Sciatic nerve (tissue), 2 donors: ENCODE results near the gene SEMA7A. TPM values are rescaled to one million over a fixed set of nuclear protein-coding genes. Genes with fewer than 3 reads are reported as not detected.
A peak's percentile ranks its signal among the peaks of the same experiment; 100 is the strongest.
"Not testable (repeated sequence)": the region's sequence is repeated elsewhere in the genome, so short reads cannot be mapped to it uniquely, and the experiment has no call there.

Experiments
- ATAC-seq: fragments of 200-7000 bp; cut with Tn5 transposase; one replicate; pipeline ENCODE4 v1.9.1; 2020; ENCODE audit warnings: mild to moderate bottlenecking, moderate library complexity
- DNase-seq: peaks from one replicate; pipeline ENCODE4 v3.0.0-alpha.2; 2020; ENCODE audit warnings: low spot score
- intact Hi-C: fragments of 100-400 bp; cut with DNase I; formaldehyde crosslinking; loops from one replicate; pipeline ENCODE4 v1.14.2; 2022
- total RNA-seq: library from RNA; stranded (reverse); fragmentation: NEBNext Ultra II Directional; extraction: Animal tissue kit (Norgen Biotek cat#: 25700); gene quantifications from one replicate; pipeline ENCODE4 v1.2.1, GENCODE V29; 2021
- donor health status: DM: no; HTN: no; CAD: no.
- donor health status: DM: no; HTN: no; CAD: no.

SEMA7A gene, protein sequence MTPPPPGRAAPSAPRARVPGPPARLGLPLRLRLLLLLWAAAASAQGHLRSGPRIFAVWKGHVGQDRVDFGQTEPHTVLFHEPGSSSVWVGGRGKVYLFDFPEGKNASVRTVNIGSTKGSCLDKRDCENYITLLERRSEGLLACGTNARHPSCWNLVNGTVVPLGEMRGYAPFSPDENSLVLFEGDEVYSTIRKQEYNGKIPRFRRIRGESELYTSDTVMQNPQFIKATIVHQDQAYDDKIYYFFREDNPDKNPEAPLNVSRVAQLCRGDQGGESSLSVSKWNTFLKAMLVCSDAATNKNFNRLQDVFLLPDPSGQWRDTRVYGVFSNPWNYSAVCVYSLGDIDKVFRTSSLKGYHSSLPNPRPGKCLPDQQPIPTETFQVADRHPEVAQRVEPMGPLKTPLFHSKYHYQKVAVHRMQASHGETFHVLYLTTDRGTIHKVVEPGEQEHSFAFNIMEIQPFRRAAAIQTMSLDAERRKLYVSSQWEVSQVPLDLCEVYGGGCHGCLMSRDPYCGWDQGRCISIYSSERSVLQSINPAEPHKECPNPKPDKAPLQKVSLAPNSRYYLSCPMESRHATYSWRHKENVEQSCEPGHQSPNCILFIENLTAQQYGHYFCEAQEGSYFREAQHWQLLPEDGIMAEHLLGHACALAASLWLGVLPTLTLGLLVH
- total RNA-seq, result 30.9 TPM

DNA sequence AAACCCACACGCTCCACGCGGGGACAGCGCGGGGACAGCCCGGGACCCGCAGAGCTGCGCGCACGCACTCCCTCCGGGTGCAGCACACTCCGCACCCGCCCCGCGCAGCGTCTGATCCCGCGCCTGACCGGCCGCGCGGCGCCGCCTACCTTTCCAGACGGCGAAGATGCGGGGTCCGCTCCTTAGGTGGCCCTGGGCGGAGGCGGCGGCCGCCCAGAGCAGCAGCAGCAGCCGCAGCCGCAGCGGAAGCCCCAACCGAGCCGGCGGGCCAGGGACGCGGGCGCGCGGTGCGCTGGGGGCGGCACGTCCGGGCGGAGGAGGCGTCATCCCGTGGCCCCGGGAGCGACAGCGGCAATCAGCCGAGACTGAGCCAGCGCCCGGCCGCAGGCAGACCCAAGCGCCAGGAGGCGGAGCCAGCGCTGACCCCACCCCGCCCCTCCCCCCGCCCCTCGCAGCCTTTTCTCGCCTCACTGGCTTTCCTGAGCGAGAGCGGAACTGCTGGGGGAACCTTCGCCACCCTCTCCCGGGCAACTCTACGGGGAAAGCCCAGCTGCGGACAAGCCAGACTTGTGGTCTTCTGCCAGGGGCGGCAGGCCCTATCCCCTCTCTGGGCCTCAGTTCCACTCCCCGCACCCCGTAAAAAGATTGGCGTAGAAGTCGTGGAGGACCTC lies at the start of gene SEMA7A:
Gene SEMA7A, minus strand, starts transcription at position 367 of the 671 bp plus-strand sequence. Its CDS starts 40 bp downstream, at position 327.
- ATAC-seq (peak; percentile 90), DNase-seq (peak; percentile 91)
- intact Hi-C loops, result no loop called here

DNA sequence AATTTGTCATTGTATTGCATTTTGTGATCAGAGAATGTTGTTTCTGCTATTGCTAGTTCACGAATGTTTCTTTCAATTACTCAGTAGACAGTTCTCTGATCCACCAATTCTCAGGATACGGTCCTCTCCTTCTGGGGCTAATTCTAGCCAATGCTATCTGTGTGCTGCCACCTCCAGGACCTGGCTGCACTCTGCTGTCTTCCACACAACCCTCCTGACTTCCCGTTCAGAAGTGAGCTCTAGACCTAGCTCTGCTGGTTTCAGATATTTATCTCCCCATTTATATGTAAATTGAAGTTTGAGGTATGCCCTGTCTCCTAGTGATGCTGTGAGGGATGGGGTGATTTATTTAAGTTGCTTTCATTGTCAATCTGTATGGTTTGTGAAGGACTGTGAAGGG lies 48.9 kb upstream of the SEMA7A start:
- intact Hi-C loops, result no loop called here
- DNase-seq, result no peak
- ATAC-seq, result no peak

DNA sequence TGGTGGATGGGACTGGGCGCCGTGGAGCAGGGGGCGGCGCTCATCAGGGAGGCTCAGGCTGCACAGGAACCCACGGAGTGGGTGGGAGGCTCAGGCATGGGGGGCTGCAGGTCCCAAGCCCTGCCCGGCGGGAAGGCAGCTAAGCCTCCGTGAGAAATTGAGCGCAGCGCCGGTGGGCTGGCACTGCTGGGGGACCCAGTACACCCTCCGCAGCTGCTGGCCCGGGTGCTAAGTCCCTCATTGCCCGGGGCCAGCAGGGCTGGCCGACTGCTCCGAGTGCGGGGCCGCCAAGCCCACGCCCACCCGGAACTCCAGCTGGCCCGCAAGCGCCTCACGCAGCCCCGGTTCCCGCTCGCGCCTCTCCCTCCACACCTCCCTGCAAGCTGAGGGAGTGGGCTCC lies 46.6 kb upstream of the SEMA7A start:
- ATAC-seq, DNase-seq, intact Hi-C loops: not testable (repeated sequence)

DNA sequence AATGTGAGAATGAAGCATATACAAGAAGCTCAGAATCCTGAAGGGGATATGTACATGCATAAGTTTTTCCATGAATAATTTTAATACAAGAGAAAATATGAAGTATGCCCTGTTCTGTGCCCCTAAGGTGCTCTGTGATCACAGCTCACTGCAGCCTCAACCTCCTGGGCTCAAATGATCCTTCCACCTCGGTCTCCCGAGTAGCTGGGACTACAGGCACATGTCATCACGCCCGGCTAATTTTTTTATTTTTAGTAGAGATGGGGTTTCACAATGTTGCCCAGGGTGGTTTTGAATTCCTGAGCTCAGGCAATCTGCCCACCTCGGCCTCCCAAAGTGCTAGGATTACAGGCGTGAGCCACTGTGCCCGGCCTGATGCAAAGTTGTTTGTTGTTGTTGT lies 37.9 kb upstream of the SEMA7A start:
- intact Hi-C loops, DNase-seq, ATAC-seq: not testable (repeated sequence)

DNA sequence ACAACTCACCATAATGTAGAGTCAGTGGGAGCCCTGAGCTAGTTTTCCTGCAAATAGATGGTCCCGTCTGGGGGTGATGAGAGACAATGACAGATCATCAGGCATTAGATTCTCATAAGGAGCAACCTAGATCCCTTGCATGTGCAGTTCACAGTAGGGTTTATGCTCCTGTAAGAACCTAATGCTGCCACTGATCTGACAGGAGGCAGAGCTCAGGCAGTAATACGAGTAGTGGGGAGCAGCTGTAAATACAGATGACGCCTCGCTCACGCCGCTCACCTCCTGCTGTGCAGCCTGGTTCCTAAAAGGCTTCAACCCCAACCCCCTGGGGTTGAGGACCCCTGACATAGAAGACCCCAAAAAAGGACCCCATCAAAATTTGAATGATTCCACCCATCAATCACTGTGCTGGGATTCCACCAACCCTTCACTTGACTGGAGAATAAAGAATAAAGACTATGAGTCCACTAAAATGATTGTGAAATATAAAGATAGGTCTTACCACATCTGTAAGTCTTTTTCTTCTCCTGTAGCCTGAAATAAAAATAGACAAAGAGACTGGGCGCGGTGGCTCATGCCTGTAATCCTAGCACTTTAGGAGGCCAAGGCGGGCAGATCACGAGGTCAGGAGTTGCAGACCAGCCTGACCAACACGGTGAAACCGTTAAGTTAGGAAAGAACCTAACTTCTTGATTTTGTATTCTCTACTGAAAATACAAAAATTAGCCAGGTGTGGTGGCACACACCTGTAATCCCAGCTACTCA lies 37.1 kb upstream of the SEMA7A start:
- DNase-seq (no peak), ATAC-seq (no peak)
- intact Hi-C loops, result no loop called here

DNA sequence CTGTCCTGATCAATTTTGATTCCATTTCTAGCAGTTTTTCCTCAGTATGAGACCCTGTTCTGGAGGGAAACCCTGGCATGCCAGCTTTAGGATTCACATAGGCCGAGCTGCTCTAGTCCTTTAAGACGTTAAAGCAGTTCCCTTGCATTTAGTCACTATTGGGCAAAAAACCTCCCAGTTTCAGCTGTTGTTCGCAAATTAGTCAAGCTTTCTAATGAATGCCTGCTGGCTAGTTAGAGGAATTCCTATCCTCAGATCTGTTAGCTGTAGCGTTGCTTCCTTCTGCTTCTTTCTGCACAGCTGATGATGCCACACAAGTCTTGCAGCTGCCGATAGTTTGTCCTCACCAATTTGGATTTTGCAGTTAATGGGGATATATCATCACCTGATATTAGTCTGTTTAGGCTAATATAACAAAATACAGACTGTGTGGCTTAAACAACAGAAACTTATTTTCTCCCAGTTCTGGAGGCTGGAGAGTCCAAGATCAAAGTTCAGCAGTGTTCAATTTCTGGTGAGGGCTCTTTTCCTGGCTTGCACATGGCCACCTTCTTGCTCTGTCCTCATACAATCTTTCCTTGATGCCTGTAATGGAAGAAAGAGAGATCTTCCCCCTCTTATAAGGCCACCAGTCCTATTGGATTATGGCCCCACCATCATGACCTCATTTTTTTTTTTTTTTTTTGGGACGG lies 34.7 kb upstream of the SEMA7A start:
- intact Hi-C loops, result no loop called here
- ATAC-seq (no peak), DNase-seq (no peak)

DNA sequence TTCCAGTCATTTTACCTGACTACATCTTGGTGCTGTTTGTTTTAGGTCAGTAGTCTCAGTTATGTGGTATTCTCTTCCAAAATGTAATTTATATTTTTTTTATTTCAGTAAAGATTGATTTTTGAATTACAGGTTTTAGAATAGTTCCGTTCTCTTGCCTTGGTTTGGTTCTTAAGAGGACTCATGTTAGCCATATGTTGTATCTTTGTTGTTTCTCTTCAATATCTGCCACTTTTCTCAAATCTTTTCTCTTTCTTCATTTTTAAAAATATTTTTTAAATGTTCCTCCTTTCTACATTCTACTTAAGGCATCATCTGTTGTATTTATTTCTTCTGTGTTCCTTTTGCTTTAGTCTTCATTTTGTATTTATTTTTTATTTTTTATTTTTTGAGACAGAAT lies 32.8 kb upstream of the SEMA7A start:
- no peak for DNase-seq
- intact Hi-C loops, result no loop called here
- no peak for ATAC-seq

DNA sequence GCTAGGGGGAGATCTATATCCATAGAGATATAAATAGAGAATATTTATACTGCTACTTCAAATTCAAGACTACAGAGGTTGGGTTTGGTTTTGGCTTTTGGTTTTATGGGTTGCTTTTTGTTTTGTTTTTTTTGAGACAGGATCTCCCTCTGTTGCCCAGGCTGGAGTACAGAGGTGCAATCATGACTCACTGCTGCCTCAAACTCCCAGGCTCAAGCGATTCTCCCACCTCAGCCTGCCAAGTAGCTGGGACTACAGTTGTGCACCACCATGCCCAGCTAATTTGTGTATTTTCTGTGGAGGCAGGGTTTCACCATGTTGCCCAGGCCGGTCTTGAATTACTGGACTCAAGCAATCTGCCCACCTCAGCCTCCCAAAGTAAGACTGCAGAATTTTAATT lies 31.1 kb upstream of the SEMA7A start:
- no peak for DNase-seq
- intact Hi-C loops, result no loop called here
- no peak for ATAC-seq

DNA sequence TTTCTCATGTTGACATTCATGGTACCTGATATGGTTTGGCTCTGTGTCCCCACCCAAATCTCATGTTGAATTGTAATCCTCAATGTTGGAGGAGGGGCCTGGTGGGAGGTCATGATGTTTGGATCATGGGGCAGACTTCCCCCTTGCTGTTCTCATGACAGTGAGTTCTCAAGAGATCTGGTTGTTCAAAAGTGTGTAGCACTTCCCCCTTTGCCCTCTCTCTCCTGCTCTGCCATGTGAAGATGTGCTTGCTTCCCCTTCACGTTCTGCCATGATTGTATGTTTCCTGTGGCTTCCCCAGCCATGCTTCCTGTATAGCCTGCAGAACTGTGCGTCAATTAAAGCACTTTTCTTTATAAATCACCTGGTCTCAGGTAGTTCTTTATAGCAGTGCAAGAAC lies 30.5 kb upstream of the SEMA7A start:
- intact Hi-C loops, result no loop called here
- DNase-seq (no peak), ATAC-seq (no peak)

DNA sequence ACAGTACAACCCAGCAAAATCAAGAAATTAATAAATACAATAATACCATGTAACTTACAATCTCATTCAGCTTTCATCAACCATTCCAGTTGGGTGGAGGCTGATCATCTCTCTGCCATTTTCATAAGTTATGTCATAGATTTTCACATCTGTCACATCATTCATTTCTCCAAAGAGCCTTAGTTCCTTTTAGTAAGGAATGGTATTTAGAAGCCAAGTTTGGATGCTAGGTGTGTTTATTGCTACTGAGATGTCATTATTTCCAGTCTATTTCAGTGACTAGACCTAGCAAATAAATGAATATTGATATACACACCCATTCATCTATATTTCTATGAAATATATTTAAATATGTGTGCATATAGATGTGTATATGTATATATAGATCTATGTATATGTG lies 29.9 kb upstream of the SEMA7A start:
- ATAC-seq (no peak), DNase-seq (no peak)
- intact Hi-C loops, result no loop called here

DNA sequence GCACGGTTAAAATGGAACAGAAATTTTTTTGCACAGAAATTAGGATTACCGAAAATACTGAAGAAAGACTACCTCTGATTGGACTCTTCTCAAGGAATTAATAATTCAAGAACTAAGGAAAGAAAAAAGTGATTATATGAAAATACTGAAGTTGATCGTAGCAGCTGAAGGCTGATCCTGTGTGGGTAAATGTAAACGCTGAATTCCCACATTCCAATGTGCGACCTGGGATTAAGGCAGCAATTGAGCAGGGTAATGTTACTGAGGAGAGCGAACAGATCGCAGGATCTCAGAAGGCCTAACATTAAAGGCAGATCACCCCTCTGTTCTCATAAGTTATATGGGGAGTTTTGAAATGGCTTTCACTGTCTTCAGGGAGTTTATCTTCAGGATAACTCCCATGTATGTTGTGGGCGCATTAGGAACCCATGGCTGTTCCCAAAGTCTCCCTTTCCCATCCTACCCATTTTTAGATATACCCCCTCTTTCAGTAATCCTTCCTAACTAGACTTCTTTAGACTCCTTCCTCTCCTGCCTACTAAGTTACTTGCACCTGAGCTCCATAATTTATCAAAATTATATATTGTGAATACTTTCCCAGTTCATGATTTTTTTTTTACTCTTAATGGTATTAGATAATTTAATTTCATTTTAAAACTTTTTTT lies 28.2 kb upstream of the SEMA7A start:
- ATAC-seq, result no peak
- intact Hi-C loops, result no loop called here
- DNase-seq, result no peak

DNA sequence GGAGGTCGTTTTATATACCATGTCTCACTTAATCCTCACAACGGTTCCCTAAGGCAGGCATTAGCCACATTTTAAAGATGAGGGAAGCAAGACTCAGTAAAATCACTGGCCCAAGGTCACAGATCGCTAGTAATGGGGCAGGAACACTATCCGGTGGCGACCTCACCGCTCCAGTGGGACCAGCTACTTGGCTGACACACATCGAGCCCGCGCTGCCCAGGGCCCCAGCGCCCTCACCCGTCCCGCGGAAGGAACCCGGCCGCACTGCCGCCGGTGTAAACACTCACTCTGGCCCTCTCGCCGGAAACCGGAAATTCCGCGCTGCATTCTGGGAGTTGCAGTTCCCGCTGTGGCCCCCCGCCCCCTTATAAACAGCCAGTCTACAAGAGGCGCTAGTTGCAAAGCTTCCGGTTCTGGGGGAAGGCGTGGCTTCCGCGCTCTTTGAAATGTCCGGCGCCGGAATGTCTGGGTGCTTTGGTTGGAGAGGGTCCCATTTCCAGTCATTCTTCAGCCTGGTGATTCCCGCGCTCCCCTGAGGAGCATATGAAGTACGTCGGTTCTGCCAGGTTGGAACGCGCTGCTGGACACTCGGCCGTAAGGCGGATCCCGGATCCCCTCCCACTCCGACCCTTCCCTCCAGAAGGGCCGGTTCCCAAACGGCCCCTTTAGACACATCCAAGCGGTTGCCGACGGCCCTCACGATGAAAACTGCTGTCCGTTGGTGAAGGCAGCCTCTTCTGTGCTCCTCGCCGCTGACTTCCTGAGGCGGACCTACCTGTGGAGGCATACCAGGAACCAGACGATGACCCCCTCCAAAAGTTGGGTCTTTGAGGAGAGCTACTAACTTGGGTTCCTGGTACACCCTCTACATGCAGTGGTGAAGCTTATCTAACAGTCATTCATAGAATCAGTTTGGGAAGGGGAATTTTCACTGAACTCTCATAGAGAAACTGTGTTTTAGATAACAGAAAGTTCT lies 27.4 kb upstream of the SEMA7A start, which contains the start of gene UBL7:
Gene UBL7, minus strand, starts transcription at position 290 of the 976 bp plus-strand sequence. CDS start 2,293 bp downstream, outside the sequence.
- DNase-seq, result peak; percentile 97
- ATAC-seq, result peak; percentile 99
- intact Hi-C loops, result no loop called here

DNA sequence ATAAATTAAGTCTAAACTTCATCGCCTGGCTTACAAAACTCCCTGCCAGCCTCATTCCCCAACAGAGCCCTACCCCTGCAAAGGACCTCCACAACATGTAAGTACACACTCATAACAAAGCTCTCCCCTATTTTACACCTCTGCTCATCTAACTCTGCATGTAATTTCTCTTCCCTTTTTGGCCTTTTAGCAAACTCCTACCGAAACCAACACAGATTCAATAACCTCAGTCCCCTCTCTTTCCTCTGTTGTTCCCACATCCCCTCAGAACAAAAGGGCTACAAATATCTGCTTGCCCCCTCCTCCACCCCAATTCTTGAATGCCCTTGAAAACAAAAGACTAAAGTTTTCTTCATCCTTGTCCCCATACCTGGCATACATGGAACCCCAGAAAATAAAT lies 26.5 kb upstream of the SEMA7A start:
- no peak for ATAC-seq
- intact Hi-C loops, result no loop called here
- no peak for DNase-seq

DNA sequence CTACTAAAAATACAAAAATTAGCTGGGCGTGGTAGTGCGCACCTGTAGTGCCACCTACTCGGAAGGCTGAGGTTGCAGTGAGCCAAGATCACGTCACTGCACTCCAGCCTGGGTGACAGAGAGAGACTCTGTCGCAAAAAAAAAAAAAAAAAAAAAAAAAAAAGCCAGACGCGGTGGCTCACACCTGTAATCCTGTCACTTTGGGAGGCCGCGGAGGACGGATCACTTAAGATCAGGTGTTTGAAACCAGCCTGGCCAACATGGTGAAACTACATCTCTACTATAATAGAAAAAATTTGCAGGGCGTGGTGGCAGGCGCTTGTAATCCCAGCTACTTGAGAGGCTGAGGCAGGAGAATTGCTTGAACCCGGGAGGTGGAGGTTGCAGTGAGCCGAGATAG lies 26.0 kb upstream of the SEMA7A start:
- not testable (repeated sequence) for ATAC-seq, DNase-seq
- intact Hi-C loops, result loop anchor here (10.0 kb wide), 1 partner anchor 165 kb away; no protein-coding TSS in a partner anchor

DNA sequence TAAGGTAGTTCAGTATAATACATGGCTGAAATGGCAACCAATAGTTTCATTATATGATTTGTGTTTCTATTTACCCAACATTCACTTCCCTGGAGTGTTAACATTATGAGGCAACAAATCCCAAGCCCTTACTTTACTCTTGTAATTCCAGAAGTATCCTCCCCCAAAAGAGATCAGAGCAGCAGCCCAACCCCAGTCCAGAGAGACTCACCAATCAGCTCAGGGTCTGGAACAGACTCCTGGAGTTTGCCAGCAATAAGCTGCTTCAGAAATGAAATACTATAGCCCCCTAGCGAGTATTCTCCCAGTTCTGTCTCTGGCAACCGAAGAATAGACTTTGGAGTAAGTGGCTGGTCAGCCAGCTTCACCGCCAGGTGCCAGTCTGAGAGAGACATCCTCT lies 24.7 kb upstream of the SEMA7A start:
- intact Hi-C loops, result loop anchor here (10.0 kb wide), 1 partner anchor 166 kb away; no protein-coding TSS in a partner anchor
- no peak for DNase-seq
- ATAC-seq, result no peak

DNA sequence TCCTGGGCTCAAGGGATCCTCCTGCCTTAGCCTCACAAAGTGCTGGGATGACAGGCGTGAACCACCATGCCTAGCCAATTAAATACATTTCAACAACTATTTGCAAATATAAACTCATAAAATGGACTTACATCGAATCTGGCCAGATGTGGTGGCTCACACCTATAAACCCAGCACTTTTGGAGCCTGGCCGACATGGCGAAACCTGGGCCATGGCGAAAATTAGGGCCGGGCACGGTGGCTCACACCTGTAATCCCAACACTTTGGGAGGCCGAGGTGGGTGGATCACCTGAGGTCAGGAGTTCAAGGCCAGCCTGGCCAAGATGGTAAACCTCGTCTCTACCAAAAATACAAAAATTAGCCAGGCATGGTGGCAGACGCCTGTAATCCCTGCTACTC lies 23.3 kb upstream of the SEMA7A start:
- DNase-seq, ATAC-seq: not testable (repeated sequence)
- intact Hi-C loops, result loop anchor here (10.0 kb wide), 1 partner anchor 168 kb away; no protein-coding TSS in a partner anchor
